HG02571 (cell line): Measurements from ENCODE around the gene MKRN3.

Source experiments
- ATAC-seq: cut with Tn5 transposase; IDR thresholded peaks from one replicate; pipeline ENCODE4 v1.9.1; 2021; ENCODE audit warnings: mild to moderate bottlenecking, moderate library complexity; ENCODE audit not compliant: unreplicated experiment

Gene MKRN3

DNA sequence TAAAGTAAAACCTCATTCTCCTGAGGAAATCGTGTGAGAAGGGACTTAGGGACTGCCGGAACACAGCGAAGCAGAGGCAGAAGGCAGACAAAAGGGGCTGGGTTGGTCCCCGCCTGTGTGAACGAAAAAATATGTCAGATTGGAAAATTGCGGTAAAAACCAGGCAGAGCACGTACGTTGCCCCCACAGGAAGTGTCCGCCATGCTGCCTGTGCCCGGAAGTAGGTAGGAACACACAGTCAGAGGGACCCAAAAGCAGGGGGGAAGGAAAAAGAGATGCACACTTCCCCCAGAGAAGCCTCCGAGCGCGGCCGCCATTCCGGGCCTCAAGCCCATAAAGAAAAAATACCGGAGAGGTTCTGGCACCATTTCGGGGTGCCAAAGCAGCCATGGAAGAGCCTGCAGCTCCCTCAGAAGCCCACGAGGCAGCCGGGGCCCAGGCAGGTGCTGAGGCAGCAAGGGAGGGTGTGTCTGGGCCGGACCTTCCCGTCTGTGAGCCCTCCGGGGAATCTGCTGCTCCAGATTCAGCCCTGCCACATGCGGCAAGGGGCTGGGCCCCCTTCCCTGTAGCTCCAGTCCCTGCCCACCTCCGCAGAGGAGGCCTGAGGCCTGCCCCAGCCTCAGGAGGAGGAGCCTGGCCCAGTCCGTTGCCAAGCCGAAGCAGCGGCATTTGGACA lies at the start of gene MKRN3:
MKRN3 (plus strand) TSS at position 280 of the 676 bp plus-strand sequence; CDS start at position 389, 109 bp downstream.
- ATAC-seq: no peak

DNA sequence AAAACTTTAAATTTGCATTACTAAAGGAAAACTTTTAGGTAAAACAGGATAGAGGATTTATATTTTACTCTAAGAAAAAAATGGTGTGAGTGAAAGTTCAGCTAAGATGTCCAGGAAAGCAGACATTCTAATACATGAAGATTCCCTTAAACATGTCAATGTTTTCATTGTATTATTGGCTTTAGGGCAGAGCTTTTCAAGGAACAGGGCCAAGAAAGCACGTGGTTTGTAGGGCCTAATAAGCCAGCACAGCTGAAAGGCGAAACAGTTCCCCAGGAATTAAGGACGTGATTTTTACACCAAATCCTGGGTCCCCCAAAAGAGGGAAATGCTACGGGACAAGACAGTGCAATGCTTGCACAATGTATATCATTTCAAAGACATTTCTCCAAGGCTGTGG lies 48.6 kb upstream of the MKRN3 start:
- ATAC-seq: no peak

- ATAC-seq: no peak
Observed at GRCh38 chr15:23518104-23518503, 47.4 kb upstream of the MKRN3 start.

- no peak for ATAC-seq
Observed at GRCh38 chr15:23524816-23525215, 40.7 kb upstream of the MKRN3 start.

GRCh38 chr15:23529891-23530290 lies 35.6 kb upstream of the MKRN3 start:
- no peak for ATAC-seq

DNA sequence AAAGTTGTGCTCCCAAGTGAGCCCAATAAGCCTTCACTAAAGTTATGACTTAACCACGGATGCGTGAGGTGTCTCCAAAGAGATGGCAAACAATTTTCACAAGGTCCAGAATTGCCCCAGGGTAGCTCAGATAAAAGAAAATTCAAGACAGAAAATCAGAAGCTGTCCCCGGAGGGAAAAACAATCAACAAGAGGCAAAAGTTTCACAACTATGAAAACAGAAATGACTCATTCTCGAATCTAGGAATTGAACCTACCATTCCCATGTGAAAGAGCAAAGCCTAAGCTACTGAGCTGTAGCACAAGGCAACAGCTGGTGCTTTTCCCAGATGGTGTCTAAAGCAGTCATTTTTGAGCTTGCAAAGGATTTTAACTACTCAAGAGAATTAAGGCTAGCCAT lies 33.5 kb upstream of the MKRN3 start:
- ATAC-seq: no peak

DNA sequence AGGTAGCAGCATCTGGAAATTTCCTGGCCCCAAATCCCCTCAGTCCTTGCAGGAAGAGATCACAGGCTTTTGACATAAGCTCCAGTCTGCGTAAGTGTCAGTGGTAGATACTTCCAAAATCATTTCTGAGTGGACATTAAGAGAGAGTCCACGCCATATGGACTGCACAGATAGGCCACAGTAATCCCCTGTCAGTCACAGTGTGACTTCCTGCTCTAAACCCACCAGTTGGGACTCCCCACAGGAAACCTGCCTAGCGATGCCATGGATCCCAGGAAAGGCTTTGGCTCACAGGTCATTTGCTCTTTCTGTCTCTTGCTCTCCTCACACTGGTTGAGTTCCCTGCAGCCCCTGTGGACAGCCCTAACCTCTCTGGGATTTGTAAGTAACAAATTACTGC lies 28.8 kb upstream of the MKRN3 start:
- ATAC-seq: no peak

DNA sequence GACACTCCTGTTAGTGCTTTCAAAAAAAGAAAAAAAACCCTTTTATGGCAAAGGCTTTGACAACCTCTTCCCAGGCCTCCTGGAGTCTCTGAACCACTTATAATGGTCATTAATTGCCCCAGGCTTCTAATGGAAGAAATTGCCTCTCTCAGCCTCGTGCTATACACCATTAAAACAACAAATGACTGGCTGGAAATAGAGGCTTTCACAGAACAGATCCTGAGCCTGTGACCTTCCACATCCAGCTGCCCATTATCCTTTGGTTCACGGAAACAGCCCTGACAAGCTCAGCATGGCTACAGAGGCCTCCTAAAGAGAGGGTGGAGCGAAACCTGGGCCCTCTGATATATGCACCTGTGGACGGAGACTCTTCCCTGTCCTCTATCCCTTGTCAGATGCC lies 26.8 kb upstream of the MKRN3 start:
- ATAC-seq: no peak

GRCh38 chr15:23539892-23540291 lies 25.6 kb upstream of the MKRN3 start:
- ATAC-seq: no peak

DNA sequence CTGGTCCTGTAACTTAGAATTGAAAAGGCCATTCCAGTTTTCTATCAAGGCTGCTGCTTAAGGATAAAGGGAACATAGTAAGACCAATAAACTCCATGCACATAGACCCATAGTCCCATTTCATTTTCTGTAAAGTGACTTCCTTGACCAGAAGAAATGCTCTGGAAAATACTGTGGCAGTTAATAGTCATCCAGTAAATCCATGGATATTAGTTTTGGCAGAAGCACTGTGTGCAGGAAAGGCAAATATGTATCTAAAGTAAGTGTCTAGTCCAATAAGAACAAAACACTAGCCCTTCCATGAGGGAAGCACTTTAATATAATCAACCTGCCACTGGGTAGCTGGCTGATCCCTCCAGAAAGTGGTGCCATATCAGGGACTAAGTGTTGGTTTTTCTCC lies 19.3 kb upstream of the MKRN3 start:
- ATAC-seq: no peak

GRCh38 chr15:23548071-23548470 lies 17.4 kb upstream of the MKRN3 start:
- ATAC-seq: no peak

GRCh38 chr15:23561914-23562313 lies 3.6 kb upstream of the MKRN3 start:
- no peak for ATAC-seq

DNA sequence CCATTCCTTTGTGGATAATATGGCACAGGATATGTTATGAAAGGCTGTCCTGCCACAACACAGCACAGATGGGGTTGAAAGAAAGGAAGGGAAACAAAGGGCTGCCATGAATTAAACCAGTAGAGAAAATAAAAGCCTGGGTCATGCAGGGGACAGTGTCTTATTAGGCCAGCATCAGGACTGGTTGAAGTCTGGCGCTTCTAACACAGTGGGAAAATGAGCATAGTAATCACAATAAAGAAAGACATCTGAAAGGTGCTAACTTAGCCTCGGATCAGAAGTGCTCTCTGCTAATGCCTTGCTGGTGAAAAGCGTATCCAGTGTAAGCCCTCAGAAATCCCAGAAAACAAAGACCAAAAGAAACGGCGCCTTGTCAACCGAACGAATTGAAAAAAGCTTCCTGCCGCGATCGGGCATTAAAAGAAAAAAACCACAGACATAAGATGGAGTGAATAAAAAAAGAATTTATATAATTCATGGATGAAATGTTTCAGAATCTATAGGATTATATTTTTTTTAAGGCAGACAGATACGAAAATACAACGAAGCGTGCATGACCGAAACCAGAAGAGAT lies 566 bp upstream of the MKRN3 start:
- no peak for ATAC-seq

- ATAC-seq: no peak
Observed at GRCh38 chr15:23566071-23566554, 639 bp downstream of the MKRN3 start.

- no peak for ATAC-seq
Observed at GRCh38 chr15:23566651-23567050, 1.2 kb downstream of the MKRN3 start.

GRCh38 chr15:23567921-23568320 lies 2.4 kb downstream of the MKRN3 start:
- no peak for ATAC-seq

- ATAC-seq: no peak
Observed at GRCh38 chr15:23569151-23569925, 3.9 kb downstream of the MKRN3 start.

- ATAC-seq: no peak
Observed at GRCh38 chr15:23570486-23570885, 5.0 kb downstream of the MKRN3 start.

GRCh38 chr15:23572844-23573243 lies 7.4 kb downstream of the MKRN3 start:
- ATAC-seq: no peak

DNA sequence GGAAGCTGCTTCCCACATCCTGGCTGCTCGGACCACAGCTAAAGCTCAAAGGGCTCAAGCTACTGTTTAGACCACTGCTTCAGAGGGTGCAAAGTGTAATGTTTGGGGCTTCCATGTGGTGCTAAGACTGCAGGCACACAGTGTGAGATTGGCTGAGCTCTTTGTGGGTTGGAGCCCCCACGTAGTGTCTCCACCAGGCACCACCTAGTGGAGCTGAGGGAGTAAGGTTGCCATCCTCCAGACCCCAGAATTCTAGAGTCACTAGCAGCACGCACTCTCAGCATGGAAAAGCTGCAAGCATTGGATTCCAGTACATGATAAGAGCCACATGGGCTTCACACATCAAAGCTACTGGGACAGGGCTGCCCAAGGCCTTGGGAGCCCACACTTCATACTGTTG lies 9.3 kb downstream of the MKRN3 start:
- no peak for ATAC-seq

DNA sequence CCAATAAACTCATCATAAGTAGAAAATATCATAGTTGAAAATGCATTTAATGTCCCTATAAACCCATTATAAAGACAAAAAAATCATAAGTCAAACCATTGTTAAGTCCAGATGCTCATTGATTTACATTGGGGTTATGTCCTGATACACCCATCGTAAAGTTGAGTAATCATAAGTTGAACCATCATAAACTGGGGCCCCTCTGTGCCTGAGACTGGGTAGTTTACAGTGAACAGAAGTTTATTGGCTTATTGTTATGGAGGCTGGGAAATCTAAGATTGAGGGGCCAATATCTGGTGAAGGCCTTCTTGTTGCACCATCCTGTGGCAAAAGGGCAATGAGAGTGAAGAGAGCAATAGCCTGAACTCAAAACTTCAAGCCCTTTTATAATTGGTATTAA lies 10.6 kb downstream of the MKRN3 start:
- ATAC-seq: no peak

GRCh38 chr15:23578521-23579150 lies 13.2 kb downstream of the MKRN3 start:
- no peak for ATAC-seq
